ENCODE measurements around the gene GRIA1. TPM values are rescaled to one million over a fixed set of nuclear protein-coding genes. Genes with fewer than 3 reads are reported as not detected.

The GRIA1 gene
- total RNA-seq, 1 experiment from 2014 or later = 0.81 TPM

DNA sequence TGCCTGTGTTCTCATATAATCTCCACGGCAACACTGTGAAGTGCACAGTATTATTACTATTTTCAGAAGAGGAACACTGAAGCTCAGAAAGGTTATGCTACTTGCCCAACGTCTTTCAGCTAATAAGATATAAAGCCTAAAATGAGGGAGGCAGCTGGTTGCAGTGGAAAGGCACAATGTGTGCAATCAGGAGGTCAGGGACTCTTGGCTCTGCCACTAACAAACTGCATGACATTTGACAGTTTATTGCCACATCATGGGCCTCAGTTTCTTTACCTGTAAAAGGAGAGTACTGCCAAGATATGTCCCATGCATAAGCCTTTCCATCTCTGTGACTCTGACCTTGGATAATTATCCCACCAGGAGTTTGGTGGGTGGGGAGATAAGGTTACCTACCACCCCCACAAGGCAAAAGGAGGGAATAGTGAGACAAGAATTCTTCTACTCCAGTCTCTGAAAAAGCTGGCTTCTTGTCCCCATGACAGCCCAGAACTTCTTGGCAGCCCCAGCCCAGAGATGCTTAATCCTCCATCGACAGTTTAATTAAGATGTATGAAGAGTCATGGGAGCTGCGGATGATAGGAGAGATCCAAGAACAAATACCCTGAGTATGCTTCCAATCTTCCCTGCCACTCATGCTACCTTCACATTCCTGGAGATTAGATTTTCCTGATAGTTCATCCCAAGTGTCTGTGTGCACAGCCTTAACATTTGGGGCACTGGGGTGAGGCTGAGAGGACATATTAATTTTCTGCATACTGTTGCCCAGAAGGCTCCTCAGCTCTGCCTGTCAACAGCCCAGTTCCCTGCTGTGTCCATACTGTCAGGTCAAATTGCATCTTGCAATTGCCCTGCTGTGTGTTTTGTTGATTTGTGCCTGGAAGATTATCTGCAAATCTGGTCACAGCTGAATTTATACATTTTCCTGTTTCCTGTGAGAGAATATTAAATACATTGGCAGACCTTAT is 277.0 kb downstream of the GRIA1 start (continued):
- no peak for TF ChIP-seq STAT6 (CRISPR knock-in tag; conservative IDR thresholded peaks at IDR 0.05; ENCODE audit: low read depth)
- TF ChIP-seq, protein P1, sequence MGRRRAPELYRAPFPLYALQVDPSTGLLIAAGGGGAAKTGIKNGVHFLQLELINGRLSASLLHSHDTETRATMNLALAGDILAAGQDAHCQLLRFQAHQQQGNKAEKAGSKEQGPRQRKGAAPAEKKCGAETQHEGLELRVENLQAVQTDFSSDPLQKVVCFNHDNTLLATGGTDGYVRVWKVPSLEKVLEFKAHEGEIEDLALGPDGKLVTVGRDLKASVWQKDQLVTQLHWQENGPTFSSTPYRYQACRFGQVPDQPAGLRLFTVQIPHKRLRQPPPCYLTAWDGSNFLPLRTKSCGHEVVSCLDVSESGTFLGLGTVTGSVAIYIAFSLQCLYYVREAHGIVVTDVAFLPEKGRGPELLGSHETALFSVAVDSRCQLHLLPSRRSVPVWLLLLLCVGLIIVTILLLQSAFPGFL (CRISPR knock-in tag; IDR thresholded peaks at IDR 0.05; ENCODE audit: borderline replicate concordance) = no peak
- TF ChIP-seq, protein P2, sequence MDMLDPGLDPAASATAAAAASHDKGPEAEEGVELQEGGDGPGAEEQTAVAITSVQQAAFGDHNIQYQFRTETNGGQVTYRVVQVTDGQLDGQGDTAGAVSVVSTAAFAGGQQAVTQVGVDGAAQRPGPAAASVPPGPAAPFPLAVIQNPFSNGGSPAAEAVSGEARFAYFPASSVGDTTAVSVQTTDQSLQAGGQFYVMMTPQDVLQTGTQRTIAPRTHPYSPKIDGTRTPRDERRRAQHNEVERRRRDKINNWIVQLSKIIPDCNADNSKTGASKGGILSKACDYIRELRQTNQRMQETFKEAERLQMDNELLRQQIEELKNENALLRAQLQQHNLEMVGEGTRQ (CRISPR knock-in tag; IDR thresholded peaks at IDR 0.05) = no peak
- TF ChIP-seq, protein P3, sequence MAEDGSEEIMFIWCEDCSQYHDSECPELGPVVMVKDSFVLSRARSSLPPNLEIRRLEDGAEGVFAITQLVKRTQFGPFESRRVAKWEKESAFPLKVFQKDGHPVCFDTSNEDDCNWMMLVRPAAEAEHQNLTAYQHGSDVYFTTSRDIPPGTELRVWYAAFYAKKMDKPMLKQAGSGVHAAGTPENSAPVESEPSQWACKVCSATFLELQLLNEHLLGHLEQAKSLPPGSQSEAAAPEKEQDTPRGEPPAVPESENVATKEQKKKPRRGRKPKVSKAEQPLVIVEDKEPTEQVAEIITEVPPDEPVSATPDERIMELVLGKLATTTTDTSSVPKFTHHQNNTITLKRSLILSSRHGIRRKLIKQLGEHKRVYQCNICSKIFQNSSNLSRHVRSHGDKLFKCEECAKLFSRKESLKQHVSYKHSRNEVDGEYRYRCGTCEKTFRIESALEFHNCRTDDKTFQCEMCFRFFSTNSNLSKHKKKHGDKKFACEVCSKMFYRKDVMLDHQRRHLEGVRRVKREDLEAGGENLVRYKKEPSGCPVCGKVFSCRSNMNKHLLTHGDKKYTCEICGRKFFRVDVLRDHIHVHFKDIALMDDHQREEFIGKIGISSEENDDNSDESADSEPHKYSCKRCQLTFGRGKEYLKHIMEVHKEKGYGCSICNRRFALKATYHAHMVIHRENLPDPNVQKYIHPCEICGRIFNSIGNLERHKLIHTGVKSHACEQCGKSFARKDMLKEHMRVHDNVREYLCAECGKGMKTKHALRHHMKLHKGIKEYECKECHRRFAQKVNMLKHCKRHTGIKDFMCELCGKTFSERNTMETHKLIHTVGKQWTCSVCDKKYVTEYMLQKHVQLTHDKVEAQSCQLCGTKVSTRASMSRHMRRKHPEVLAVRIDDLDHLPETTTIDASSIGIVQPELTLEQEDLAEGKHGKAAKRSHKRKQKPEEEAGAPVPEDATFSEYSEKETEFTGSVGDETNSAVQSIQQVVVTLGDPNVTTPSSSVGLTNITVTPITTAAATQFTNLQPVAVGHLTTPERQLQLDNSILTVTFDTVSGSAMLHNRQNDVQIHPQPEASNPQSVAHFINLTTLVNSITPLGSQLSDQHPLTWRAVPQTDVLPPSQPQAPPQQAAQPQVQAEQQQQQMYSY (CRISPR knock-in tag; IDR thresholded peaks at IDR 0.05) = no peak

GRCh38 chr5:153770066-153770465 is 279.6 kb downstream of the GRIA1 start:
- H3K36me3 Mint-ChIP-seq = no peaks in the 10 kb centered on the region
- H3K27me3 Mint-ChIP-seq (ENCODE audit: low read depth) = no peaks in the 10 kb centered on the region
- H3K27ac Mint-ChIP-seq = no peak overlapping the region
- ATAC-seq (no peak), DNase-seq (ENCODE audit: low spot score) (no peak)
- ChIA-PET POLR2A (no interaction called here), CTCF (no interaction called here)
- no peak overlapping the region for H3K4me3 Mint-ChIP-seq
- no peaks in the 10 kb centered on the region for H3K9me3 Mint-ChIP-seq
- no peak for TF ChIP-seq ZNF219 (CRISPR knock-in tag; IDR thresholded peaks at IDR 0.05; ENCODE audit: borderline replicate concordance)
- TF ChIP-seq, protein P2 (CRISPR knock-in tag; IDR thresholded peaks at IDR 0.05) = no peak
- TF ChIP-seq FOXJ3 (CRISPR knock-in tag; IDR thresholded peaks at IDR 0.05; ENCODE audit: borderline replicate concordance) = no peak
- no peak for TF ChIP-seq MYBL2 (CRISPR knock-in tag; IDR thresholded peaks at IDR 0.05)
- TF ChIP-seq TEAD4 (CRISPR knock-in tag; IDR thresholded peaks at IDR 0.05) = no peak
- H3K4me1 Mint-ChIP-seq = peaks cover 11% of the 10 kb centered on the region

DNA sequence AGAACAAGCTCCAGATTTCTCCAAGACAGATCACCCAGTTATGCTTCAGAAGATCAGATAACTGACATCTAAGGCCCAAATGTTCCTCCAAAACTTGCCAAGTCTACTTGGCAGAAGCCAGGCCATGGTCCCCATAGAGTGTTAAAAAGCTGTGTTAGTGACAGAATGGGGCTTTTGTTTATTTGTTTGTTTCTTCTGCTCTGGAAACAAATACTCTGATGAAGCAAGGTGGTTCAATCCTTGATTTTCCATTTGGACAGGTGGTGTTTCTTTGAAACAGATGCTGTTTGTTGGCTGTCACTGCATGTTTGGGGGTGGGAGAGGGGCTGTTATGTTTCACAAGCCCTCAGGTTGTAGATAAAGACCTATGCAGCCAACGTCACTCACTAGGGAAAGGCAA is 284.2 kb downstream of the GRIA1 start:
- Mint-ChIP-seq H3K36me3 (no peaks in the 10 kb centered on the region), H3K27ac (no peak overlapping the region), H3K4me3 (no peak overlapping the region), H3K4me1 (peaks cover under 1% of the 10 kb centered on the region; the same call in 1 of the 2 replicates), H3K27me3 (ENCODE audit: low read depth) (no peaks in the 10 kb centered on the region), H3K9me3 (no peaks in the 10 kb centered on the region)
- POLR2A ChIA-PET = no interaction called here
- no peak for DNase-seq (ENCODE audit: low spot score)
- CTCF ChIA-PET = no interaction called here
- no peak for ATAC-seq
- TF ChIP-seq ZNF219 (CRISPR knock-in tag; IDR thresholded peaks at IDR 0.05; ENCODE audit: borderline replicate concordance) (no peak), GTF2I (CRISPR knock-in tag; conservative IDR thresholded peaks at IDR 0.05) (no peak), ATF2 (CRISPR knock-in tag; IDR thresholded peaks at IDR 0.05; ENCODE audit: borderline replicate concordance, low read depth) (no peak), HMGA2 (CRISPR knock-in tag; IDR thresholded peaks at IDR 0.05) (no peak), IRF2 (CRISPR knock-in tag; IDR thresholded peaks at IDR 0.05; ENCODE audit: borderline replicate concordance, low read depth) (no peak), ELF4 (CRISPR knock-in tag; IDR thresholded peaks at IDR 0.05; ENCODE audit: low read depth) (no peak), ATF1 (CRISPR knock-in tag; IDR thresholded peaks at IDR 0.05) (no peak)
- TF ChIP-seq, protein P4, sequence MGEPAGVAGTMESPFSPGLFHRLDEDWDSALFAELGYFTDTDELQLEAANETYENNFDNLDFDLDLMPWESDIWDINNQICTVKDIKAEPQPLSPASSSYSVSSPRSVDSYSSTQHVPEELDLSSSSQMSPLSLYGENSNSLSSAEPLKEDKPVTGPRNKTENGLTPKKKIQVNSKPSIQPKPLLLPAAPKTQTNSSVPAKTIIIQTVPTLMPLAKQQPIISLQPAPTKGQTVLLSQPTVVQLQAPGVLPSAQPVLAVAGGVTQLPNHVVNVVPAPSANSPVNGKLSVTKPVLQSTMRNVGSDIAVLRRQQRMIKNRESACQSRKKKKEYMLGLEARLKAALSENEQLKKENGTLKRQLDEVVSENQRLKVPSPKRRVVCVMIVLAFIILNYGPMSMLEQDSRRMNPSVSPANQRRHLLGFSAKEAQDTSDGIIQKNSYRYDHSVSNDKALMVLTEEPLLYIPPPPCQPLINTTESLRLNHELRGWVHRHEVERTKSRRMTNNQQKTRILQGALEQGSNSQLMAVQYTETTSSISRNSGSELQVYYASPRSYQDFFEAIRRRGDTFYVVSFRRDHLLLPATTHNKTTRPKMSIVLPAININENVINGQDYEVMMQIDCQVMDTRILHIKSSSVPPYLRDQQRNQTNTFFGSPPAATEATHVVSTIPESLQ (CRISPR knock-in tag; IDR thresholded peaks at IDR 0.05) = no peak
- TF ChIP-seq, protein P5, sequence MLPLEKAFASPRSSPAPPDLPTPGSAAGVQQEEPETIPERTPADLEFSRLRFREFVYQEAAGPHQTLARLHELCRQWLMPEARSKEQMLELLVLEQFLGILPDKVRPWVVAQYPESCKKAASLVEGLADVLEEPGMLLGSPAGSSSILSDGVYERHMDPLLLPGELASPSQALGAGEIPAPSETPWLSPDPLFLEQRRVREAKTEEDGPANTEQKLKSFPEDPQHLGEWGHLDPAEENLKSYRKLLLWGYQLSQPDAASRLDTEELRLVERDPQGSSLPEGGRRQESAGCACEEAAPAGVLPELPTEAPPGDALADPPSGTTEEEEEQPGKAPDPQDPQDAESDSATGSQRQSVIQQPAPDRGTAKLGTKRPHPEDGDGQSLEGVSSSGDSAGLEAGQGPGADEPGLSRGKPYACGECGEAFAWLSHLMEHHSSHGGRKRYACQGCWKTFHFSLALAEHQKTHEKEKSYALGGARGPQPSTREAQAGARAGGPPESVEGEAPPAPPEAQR (CRISPR knock-in tag; IDR thresholded peaks at IDR 0.05) = no peak

Measured in WTC11 (cell line).